ENCODE results near the gene KDM4E.

KDM4E gene

DNA sequence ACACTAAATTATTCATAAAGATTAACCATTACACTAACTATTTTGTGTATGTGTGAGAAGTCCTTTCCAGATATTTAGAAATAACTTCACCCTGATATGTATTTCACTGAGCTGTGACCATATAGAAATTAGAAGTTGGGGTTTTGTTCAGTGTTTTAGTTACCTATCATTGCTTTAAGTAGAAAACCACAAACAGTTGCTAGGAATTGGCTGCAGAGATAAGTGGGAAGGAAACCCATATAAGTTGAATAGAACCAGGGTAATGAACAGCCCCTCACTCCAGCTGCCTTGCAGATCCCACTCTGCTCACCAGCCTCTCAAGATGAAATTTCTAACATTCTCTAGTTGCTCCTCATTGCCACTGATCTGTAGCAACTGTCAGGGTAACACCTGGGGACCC is 51.9 kb downstream of the KDM4E start:
- TF ChIP-seq, protein P1, sequence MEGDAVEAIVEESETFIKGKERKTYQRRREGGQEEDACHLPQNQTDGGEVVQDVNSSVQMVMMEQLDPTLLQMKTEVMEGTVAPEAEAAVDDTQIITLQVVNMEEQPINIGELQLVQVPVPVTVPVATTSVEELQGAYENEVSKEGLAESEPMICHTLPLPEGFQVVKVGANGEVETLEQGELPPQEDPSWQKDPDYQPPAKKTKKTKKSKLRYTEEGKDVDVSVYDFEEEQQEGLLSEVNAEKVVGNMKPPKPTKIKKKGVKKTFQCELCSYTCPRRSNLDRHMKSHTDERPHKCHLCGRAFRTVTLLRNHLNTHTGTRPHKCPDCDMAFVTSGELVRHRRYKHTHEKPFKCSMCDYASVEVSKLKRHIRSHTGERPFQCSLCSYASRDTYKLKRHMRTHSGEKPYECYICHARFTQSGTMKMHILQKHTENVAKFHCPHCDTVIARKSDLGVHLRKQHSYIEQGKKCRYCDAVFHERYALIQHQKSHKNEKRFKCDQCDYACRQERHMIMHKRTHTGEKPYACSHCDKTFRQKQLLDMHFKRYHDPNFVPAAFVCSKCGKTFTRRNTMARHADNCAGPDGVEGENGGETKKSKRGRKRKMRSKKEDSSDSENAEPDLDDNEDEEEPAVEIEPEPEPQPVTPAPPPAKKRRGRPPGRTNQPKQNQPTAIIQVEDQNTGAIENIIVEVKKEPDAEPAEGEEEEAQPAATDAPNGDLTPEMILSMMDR (conservative IDR thresholded peaks at IDR 0.05): no peak
- no peak overlapping the region for H3K27ac ChIP-seq

Data from VCaP (cell line).